A673 (cell line): ENCODE data around the gene SALL3.

ENCODE experiments used
- EZH2 ChIP-seq: fragments of 200-600 bp; sonication (generic); IDR thresholded peaks from 2 replicates; pipeline ENCODE4 v1.6.1; 2017; ENCODE audit warnings: borderline replicate concordance, low read depth, mild to moderate bottlenecking, mixed read lengths, antibody characterized with exemption, low read length; ENCODE audit not compliant: poor library complexity, severe bottlenecking
- TF ChIP-seq, protein P1 (sequence below): fragments of 300-800, 200-600 bp; sonication (generic); conservative IDR thresholded peaks from 2 replicates; pipeline ENCODE4 v1.5.1; 2017; ENCODE audit warnings: low read depth, mild to moderate bottlenecking, antibody characterized with exemption, low read length, moderate library complexity, mixed read lengths

DNA sequence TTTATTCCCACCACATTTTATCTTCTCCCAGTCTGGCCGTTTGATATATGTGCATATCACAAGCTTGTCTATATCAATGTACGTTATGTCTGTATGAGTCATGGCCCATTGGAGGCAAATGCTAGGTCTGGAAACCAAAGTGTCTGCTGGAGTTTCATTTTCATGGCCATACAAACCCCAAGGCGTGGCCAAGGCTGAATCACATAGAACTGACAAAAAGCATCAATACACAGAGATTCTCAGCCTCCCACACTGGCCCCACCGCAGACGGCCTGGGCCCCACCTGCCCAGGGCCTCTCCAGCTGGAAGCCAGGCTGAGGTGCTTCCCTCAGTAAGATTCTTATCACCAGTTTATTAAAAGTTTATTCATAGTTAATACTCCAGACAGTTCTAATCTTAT is 40.5 kb upstream of the SALL3 start:
- TF ChIP-seq, protein P1, sequence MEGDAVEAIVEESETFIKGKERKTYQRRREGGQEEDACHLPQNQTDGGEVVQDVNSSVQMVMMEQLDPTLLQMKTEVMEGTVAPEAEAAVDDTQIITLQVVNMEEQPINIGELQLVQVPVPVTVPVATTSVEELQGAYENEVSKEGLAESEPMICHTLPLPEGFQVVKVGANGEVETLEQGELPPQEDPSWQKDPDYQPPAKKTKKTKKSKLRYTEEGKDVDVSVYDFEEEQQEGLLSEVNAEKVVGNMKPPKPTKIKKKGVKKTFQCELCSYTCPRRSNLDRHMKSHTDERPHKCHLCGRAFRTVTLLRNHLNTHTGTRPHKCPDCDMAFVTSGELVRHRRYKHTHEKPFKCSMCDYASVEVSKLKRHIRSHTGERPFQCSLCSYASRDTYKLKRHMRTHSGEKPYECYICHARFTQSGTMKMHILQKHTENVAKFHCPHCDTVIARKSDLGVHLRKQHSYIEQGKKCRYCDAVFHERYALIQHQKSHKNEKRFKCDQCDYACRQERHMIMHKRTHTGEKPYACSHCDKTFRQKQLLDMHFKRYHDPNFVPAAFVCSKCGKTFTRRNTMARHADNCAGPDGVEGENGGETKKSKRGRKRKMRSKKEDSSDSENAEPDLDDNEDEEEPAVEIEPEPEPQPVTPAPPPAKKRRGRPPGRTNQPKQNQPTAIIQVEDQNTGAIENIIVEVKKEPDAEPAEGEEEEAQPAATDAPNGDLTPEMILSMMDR = no peak
- no peak for TF ChIP-seq EZH2
